Epithelial cell of proximal tubule (primary cell): Measurements from ENCODE around the gene SLC5A6. TPM values are rescaled to one million over a fixed set of nuclear protein-coding genes. Genes with fewer than 3 reads are reported as not detected.

Experiments
- DNase-seq: peaks from one replicate; pipeline ENCODE4 v3.0.0-alpha.2; 2011; ENCODE audit warnings: low read depth
- H3K4me3 ChIP-seq: 2 replicates; pipeline ENCODE4 v1.5.1; 2011; ENCODE audit warnings: low read depth, mild to moderate bottlenecking, low read length
- CTCF ChIP-seq: conservative IDR thresholded peaks from 2 replicates; pipeline ENCODE4 v1.5.1; 2012; ENCODE audit warnings: low read depth, mild to moderate bottlenecking, low read length
- total RNA-seq: library from RNA; depleted of rRNA; stranded (reverse); fragments of >200 nt; gene quantifications from 2 replicates; pipeline ENCODE4 v1.2.3, GENCODE V29; 2015

SLC5A6 gene
- total RNA-seq, 1 donor from 2014 or later = 51.5 TPM

GRCh38 chr2:27237341-27237945, 25.4 kb upstream of the SLC5A6 start:
- no peak for TF ChIP-seq CTCF
- no peak for DNase-seq
- no peak overlapping the region for H3K4me3 ChIP-seq

GRCh38 chr2:27236626-27237025, 24.6 kb upstream of the SLC5A6 start:
- no peak for TF ChIP-seq CTCF
- H3K4me3 ChIP-seq = no peak overlapping the region
- DNase-seq = no peak

GRCh38 chr2:27236136-27236535, 24.1 kb upstream of the SLC5A6 start:
- no peak for TF ChIP-seq CTCF
- no peak for DNase-seq
- H3K4me3 ChIP-seq = no peak overlapping the region

DNA sequence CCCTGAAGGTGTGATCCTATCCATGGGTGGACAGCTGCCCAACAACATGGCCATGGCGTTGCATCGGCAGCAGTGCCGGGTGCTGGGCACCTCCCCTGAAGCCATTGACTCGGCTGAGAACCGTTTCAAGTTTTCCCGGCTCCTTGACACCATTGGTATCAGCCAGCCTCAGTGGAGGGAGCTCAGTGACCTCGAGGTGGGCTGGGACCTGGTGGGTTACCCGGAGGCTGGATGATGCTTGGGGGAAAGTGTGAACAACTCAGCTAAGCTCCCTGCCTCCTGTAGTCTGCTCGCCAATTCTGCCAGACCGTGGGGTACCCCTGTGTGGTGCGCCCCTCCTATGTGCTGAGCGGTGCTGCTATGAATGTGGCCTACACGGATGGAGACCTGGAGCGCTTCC, 21.3 kb upstream of the SLC5A6 start:
- H3K4me3 ChIP-seq = no peak overlapping the region
- no peak for TF ChIP-seq CTCF
- DNase-seq = no peak

DNA sequence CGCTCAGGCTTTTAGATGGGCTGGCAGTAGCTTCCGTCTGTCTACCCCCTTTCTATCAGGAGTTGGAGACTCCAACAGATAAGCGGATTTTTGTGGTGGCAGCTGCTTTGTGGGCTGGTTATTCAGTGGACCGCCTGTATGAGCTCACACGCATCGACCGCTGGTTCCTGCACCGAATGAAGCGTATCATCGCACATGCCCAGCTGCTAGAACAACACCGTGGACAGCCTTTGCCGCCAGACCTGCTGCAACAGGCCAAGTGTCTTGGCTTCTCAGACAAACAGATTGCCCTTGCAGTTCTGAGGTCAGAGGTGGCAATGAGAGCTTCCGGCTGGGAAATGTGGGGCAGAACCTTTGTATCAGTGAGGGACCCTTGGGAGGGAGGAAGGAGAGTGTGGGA, 19.9 kb upstream of the SLC5A6 start:
- TF ChIP-seq CTCF = no peak
- DNase-seq = no peak
- H3K4me3 ChIP-seq = no peak overlapping the region

DNA sequence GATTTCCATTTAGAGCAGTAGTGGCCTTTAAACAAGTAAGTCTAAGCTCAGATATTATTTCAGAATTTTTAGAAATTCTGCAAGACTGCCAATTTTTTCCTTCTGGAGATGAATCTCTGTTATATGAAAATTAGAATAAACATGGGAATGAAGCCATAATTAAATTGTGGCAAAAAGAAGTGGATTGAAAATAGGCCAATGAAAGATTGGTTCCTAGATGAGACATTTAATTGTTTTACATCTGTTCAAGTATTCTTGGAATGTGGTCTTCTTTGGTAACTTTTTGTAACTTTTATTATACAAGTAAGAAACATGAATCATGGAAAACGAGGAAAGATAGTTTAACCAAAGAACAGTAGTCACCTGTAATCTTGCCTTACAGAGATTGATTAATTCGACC, 15.4 kb upstream of the SLC5A6 start:
- no peak overlapping the region for H3K4me3 ChIP-seq
- no peak for TF ChIP-seq CTCF
- DNase-seq = no peak

DNA sequence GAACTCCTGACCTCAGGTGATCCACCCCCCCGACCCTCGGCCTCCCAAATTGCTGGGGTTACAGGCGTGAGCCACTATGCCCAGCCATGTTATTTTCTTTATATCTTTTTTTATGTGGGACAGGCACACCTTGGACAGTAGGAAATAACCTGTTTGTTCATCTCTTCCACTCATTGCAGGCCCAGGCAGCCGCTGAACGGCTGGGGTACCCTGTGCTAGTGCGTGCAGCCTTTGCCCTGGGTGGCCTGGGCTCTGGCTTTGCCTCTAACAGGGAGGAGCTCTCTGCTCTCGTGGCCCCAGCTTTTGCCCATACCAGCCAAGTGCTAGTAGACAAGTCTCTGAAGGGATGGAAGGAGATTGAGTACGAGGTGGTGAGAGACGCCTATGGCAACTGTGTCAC, 13.5 kb upstream of the SLC5A6 start:
- no peak for TF ChIP-seq CTCF
- DNase-seq = no peak
- no peak overlapping the region for H3K4me3 ChIP-seq
